HL-60 (cell line): ENCODE results near the gene SLC49A3.

Experiments used
- DNase-seq, 2 experiments: peaks; one replicate each; pipeline ENCODE4 v3.0.0-alpha.2; 2010 to 2020; ENCODE audit warnings: low read depth in 1 of 2, low spot score in 1 of 2
- H3K27ac ChIP-seq: fragments of 250-450 bp; sonication (Bioruptor Pico); replicated peaks from 2 replicates; pipeline ENCODE4 v1.5.1; 2020; ENCODE audit warnings: mild to moderate bottlenecking, moderate library complexity
- H3K27me3 ChIP-seq: fragments of 250-450 bp; sonication (Bioruptor Pico); 2 replicates; pipeline ENCODE4 v1.5.1; 2021; ENCODE audit warnings: mild to moderate bottlenecking, moderate library complexity; ENCODE audit not compliant: insufficient read depth, poor library complexity, severe bottlenecking
- H3K4me3 ChIP-seq: replicated peaks from 2 replicates; pipeline ENCODE4 v1.5.1; 2011; ENCODE audit warnings: mild to moderate bottlenecking, control low read depth, low read length; ENCODE audit not compliant: insufficient read depth
- GABPA ChIP-seq: IDR thresholded peaks from 2 replicates; pipeline ENCODE4 v1.6.1; 2012; ENCODE audit warnings: low read depth
- POLR2AphosphoS5 ChIP-seq: IDR thresholded peaks from 2 replicates; pipeline ENCODE4 v1.6.1; 2012; ENCODE audit warnings: low read depth
- SPI1 ChIP-seq: IDR thresholded peaks from 2 replicates; pipeline ENCODE4 v1.6.1; 2012; ENCODE audit warnings: low read depth, mild to moderate bottlenecking, borderline replicate concordance
- TF ChIP-seq, protein P1 (sequence below): IDR thresholded peaks from one replicate; pipeline ENCODE4 v1.5.1; 2011; ENCODE audit warnings: low read length, control low read depth, inconsistent platforms; ENCODE audit not compliant: insufficient read depth
- TF ChIP-seq, protein P2 (sequence below): IDR thresholded peaks from 2 replicates; pipeline ENCODE4 v1.6.1; 2012; ENCODE audit warnings: low read depth; ENCODE audit not compliant: insufficient replicate concordance

The SLC49A3 gene

DNA sequence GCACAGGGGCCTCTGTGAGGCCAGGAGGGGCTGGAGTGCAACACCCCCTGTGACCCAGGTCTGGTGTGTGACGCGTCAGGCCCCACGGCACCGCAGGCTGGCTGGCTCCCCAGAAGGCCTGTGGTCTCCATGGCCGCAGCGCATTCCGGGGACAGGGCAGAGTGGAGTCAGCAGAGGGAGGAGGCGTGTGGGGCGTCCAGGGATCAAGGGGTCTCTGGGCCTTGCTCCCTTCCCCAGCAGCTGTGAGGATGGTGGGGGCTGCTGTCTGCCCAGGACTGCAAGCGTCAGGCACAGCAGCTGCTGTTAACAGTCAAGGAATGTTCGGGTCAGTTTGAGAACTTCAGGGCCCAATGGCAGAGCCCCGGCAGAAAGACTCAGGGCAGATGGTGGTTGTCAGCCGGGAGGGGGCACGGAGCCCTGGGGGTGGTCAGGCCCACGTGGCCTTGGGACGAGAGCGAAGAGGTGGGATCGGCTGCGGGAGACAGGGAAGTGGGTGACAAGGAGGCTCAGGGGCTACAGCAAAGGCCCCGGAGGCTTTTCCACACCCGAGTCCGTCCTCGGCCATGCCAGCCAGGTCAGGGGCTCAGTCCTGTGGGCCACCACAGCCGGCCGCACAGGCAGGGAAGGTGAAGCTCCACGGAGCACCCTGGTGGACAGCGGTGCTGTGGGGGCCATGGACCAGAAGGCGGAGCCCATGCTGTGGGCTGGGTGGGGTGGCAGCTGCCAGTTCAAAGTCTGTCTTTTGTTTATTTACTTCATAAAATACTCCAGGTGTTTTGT, 35.0 kb upstream of the SLC49A3 start:
- TF ChIP-seq GABPA (no peak), SPI1 (no peak), POLR2AphosphoS5 (no peak)
- Histone ChIP-seq H3K27me3 (no peaks in the 10 kb centered on the region), H3K4me3 (no peak overlapping the region), H3K27ac (no peak overlapping the region)
- DNase-seq, result no peak

DNA sequence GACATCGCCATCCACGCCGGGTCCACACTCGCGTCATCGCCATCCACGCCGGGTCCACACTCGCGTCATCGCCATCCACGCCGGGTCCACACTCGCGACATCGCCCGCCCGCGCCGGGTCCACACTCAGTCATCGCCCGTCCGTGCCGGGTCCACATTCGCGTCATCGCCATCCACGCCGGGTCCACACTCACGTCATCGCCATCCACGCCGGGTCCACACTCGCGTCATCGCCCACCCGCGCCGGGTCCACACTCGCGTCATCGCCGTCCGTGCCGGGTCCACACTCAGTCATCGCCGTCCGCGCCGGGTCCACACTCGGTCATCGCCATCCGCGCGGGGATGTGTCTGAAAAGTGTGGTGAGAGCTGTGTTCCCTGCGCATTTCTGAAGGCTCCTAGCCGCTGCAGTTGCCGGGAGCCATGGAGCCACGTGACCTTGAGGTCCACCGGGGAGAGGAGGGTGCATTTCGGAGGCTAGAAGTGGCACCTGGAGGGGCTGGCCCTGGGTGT, 34.0 kb upstream of the SLC49A3 start:
- TF ChIP-seq, protein P1, sequence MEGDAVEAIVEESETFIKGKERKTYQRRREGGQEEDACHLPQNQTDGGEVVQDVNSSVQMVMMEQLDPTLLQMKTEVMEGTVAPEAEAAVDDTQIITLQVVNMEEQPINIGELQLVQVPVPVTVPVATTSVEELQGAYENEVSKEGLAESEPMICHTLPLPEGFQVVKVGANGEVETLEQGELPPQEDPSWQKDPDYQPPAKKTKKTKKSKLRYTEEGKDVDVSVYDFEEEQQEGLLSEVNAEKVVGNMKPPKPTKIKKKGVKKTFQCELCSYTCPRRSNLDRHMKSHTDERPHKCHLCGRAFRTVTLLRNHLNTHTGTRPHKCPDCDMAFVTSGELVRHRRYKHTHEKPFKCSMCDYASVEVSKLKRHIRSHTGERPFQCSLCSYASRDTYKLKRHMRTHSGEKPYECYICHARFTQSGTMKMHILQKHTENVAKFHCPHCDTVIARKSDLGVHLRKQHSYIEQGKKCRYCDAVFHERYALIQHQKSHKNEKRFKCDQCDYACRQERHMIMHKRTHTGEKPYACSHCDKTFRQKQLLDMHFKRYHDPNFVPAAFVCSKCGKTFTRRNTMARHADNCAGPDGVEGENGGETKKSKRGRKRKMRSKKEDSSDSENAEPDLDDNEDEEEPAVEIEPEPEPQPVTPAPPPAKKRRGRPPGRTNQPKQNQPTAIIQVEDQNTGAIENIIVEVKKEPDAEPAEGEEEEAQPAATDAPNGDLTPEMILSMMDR, result no peak
- no peak for TF ChIP-seq SPI1
- TF ChIP-seq POLR2AphosphoS5, result no peak
- TF ChIP-seq, protein P2, sequence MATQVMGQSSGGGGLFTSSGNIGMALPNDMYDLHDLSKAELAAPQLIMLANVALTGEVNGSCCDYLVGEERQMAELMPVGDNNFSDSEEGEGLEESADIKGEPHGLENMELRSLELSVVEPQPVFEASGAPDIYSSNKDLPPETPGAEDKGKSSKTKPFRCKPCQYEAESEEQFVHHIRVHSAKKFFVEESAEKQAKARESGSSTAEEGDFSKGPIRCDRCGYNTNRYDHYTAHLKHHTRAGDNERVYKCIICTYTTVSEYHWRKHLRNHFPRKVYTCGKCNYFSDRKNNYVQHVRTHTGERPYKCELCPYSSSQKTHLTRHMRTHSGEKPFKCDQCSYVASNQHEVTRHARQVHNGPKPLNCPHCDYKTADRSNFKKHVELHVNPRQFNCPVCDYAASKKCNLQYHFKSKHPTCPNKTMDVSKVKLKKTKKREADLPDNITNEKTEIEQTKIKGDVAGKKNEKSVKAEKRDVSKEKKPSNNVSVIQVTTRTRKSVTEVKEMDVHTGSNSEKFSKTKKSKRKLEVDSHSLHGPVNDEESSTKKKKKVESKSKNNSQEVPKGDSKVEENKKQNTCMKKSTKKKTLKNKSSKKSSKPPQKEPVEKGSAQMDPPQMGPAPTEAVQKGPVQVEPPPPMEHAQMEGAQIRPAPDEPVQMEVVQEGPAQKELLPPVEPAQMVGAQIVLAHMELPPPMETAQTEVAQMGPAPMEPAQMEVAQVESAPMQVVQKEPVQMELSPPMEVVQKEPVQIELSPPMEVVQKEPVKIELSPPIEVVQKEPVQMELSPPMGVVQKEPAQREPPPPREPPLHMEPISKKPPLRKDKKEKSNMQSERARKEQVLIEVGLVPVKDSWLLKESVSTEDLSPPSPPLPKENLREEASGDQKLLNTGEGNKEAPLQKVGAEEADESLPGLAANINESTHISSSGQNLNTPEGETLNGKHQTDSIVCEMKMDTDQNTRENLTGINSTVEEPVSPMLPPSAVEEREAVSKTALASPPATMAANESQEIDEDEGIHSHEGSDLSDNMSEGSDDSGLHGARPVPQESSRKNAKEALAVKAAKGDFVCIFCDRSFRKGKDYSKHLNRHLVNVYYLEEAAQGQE, result no peak
- TF ChIP-seq GABPA, result no peak
- no peaks in the 10 kb centered on the region for H3K27me3 ChIP-seq
- no peak overlapping the region for H3K27ac ChIP-seq
- H3K4me3 ChIP-seq, result no peak overlapping the region
- no peak for DNase-seq

DNA sequence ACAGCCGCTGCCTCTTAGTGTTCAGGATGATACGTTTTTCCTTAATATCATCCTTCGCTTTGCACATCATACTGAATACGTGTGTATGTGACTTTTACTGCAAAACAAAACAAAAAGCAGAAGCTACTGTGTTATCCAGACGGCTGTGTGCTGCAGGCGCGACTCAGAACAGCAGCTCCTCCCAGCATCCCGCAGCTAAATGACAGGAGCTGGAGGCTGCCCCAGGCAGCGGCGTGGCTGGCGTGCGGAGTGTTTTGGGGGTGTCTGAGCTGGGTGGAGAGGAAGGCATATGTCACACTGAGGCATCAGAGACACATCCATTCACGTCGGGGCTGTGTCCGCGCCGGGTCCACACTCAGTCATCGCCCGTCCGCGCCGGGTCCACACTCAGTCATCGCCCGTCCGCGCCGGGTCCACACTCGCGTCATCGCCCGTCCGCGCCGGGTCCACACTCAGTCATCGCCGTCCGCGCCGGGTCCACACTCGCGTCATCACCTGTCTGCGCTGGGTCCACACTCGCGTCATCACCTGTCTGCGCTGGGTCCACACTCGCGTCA, 33.3 kb upstream of the SLC49A3 start:
- TF ChIP-seq, protein P2, result no peak
- no peak for TF ChIP-seq GABPA
- TF ChIP-seq, protein P1, result no peak
- TF ChIP-seq POLR2AphosphoS5, result no peak
- no peak for TF ChIP-seq SPI1
- DNase-seq, result no peak
- Histone ChIP-seq H3K27ac (no peak overlapping the region), H3K4me3 (no peak overlapping the region), H3K27me3 (no peaks in the 10 kb centered on the region)

DNA sequence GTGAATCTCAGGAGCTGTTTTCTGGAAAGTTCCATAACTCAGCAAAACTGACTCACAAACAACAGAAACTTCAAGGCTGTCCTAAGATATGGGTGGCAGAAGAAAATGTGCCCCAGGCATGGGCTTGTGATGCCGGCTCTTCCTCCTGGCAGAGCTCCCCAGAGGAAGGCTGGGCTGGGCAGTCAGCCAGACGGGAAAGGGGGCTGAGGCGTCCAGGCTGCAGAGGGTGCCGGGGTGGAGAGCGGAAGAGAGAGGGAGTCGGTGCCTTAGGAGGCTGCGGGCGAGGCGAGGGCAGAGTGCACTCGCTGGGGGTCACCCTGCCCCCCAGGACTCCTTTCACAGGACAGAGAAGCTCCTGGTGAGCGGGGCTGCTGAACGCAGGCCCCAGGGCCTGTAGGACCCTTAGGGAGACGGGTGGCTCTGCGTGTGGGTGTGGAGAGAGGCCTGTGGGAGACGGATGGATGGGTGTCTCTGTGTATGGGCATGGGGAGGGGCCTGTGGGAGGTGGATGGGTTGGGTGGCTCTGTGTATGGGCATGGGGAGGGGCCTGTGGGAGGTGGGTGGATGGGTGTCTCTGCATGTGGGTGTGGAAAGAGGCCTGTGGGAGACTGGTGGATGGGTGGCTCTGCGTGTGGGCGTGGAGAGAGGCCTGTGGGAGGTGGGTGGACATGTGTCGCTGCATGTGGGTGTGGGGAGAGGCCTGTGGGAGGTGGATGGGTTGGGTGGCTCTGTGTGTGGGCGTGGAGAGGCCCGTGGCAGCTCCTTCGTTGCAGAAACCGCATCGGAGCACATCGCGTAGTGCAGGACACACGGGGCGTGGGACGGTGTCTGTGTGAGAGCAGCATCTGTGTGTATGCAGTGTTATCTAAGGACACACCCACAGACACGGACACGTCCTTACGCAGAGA, 32.6 kb upstream of the SLC49A3 start:
- TF ChIP-seq, protein P2, result no peak
- TF ChIP-seq GABPA, result no peak
- DNase-seq, result no peak
- Histone ChIP-seq H3K4me3 (no peak overlapping the region), H3K27ac (no peak overlapping the region), H3K27me3 (no peaks in the 10 kb centered on the region)
